Transverse colon (tissue), 4 donors: ENCODE measurements around the gene CYP27A1.

Source experiments
- CTCF ChIP-seq, 5 experiments: fragments of 200-600 bp in 3 of 5; fragments of 450-650 bp in 2 of 5; sonication (generic) in 3 of 5; IDR thresholded peaks; 1 replicate in 2 of 5; 2 replicates in 3 of 5; pipeline ENCODE4 v1.5.1; 2016 to 2017; ENCODE audit warnings: antibody characterized with exemption in 5 of 5, inconsistent platforms in 3 of 5, mild to moderate bottlenecking in 2 of 5, moderate library complexity in 1 of 5
- EP300 ChIP-seq: sonication (generic); formaldehyde crosslinking; IDR thresholded peaks from one replicate; pipeline ENCODE4 v1.6.1; 2017; ENCODE audit warnings: antibody characterized with exemption, low read depth
- POLR2AphosphoS5 ChIP-seq, 3 donors: sonication (generic); formaldehyde crosslinking; IDR thresholded peaks; one replicate each; pipeline ENCODE4 v1.6.1; 2016; ENCODE audit warnings: antibody characterized with exemption in 3 of 3

- TF ChIP-seq EP300 = no peak
- no peak for TF ChIP-seq CTCF (IDR thresholded peaks at IDR 0.05)
- TF ChIP-seq POLR2AphosphoS5 (IDR thresholded peaks at IDR 0.05) = no peak
Measured at GRCh38 chr2:218826791-218827190, 44.8 kb downstream of the CYP27A1 start.
